Stomach (tissue), 4 donors: ENCODE results near the gene MS4A15.

ENCODE experiments used
- CTCF ChIP-seq, 7 experiments: fragments of 450-650 bp in 4 of 7; fragments of 200-600 bp in 3 of 7; sonication (generic) in 3 of 7; IDR thresholded peaks; one replicate each; pipeline ENCODE4 v1.5.1; 2016 to 2019; ENCODE audit warnings: antibody characterized with exemption in 7 of 7, control low read depth in 2 of 7, mild to moderate bottlenecking in 1 of 7
- EP300 ChIP-seq: sonication (generic); formaldehyde crosslinking; IDR thresholded peaks from one replicate; pipeline ENCODE4 v1.6.1; 2017; ENCODE audit warnings: antibody characterized with exemption
- POLR2A ChIP-seq, 4 donors: fragments of 450-650 bp; IDR thresholded peaks; one replicate each; pipeline ENCODE4 v1.6.1; 2016; ENCODE audit warnings: antibody characterized with exemption in 4 of 4, control low read depth in 2 of 4, mild to moderate bottlenecking in 1 of 4, moderate library complexity in 1 of 4

- TF ChIP-seq CTCF (IDR thresholded peaks at IDR 0.05) (no peak), EP300 (no peak), POLR2A (IDR thresholded peaks at IDR 0.05) (no peak)
Observed at GRCh38 chr11:60734279-60734678, 22.4 kb upstream of the MS4A15 start.
